ENCODE measurements around the gene TLR1. TPM values are rescaled to one million over a fixed set of nuclear protein-coding genes. Genes with fewer than 3 reads are reported as not detected.

The TLR1 gene
- total RNA-seq: 18.0 TPM
- 1.8 TPM for polyA plus RNA-seq (ENCODE audit: insufficient read depth, low read depth, low replicate concordance)
- long read RNA-seq, donor 1: 0 reads
- long read RNA-seq, donor 2: 0 reads
- long read RNA-seq, donor 3, partial matches to known transcripts: 0 of 2 reads
- long read RNA-seq, donor 3, other reads (novel, unspliced or antisense): 0 of 2 reads
- long read RNA-seq, donor 4: 0 reads
- long read RNA-seq, donor 5: 0 reads
- long read RNA-seq, donor 6: 0 reads
- long read RNA-seq, donor 7, partial matches to known transcripts: 0 of 4 reads
- long read RNA-seq, donor 7, other reads (novel, unspliced or antisense): 3 of 4 reads
- long read RNA-seq, donor 8, partial matches to known transcripts: 0 of 1 reads
- long read RNA-seq, donor 8, other reads (novel, unspliced or antisense): 0 of 1 reads
- long read RNA-seq, donor 9: 0 reads
- long read RNA-seq, donor 10: 0 reads

DNA sequence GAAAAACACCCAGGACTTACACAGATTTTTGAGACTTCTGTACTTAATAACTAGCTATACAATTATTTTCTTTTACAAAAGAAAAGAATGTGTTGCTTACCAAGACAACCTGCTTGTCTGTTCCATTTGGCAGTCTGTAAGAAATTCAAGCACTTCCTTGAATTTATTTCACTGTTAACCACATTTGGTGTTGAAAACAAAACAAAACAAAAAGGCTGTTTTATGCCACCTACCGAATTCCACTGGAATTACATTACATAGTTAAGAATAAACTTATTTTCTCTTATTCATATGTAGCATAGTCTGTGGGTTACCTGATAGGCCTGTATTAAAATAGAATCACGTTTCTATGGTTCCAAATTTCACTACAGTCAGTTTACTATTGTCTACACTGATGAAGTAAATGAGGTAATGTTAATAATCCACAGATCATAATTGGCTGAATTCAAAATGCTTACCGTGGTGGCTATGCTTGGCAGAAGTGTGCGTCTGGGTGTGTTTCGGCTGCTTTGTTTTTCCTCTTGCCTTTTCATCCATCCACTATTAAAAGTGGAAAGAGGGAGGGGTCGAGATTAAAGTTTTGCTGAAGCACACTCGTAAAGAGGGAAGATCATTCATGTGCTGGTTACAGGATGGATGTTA, at the start of gene TLR1:
TSS of gene TLR1 (minus strand) at position 138 of the 642 bp plus-strand sequence. CDS start 5,960 bp downstream, outside the sequence.
- peak; percentile 46 for TF ChIP-seq CTCF (IDR thresholded peaks at IDR 0.05; ENCODE audit: borderline replicate concordance, extremely low read depth, insufficient read depth)
- Histone ChIP-seq H3K4me3 (ENCODE audit: low read length in 3 of 3) (peak within 1 kb of the TSS; percentile 16 to 66 (median 45)), H3K27ac (ENCODE audit: low read depth in 2 of 2, low read length in 2 of 2) (peak within 1 kb of the TSS; percentile 46 to 59), H3K4me1 (ENCODE audit: control insufficient read depth in 2 of 3, insufficient read depth in 2 of 3, low read depth in 1 of 3, low read length in 3 of 3) (peaks cover 0 to 6% (median 3%) of the 10 kb centered on the region in 3 donors), H3K36me3 (ENCODE audit: control insufficient read depth in 2 of 3, insufficient read depth in 3 of 3, low read length in 3 of 3) (peaks cover 0 to 3% (median 0%) of the 10 kb centered on the region in 3 donors), H3K9ac (ENCODE audit: low read length in 3 of 3) (peak within 1 kb of the TSS in 2 of 3 donors; percentile 45 to 55), H3K9me3 (ENCODE audit: control insufficient read depth in 2 of 3, insufficient read depth in 1 of 3, low read length in 3 of 3) (no peaks in the 10 kb centered on the region), H3K27me3 (ENCODE audit: control insufficient read depth, insufficient read depth, low read length) (no peaks in the 10 kb centered on the region)
- intact Hi-C loops (cut with DNase I): no loop called here
- peak; percentile 96 for FAIRE-seq
- peak in 2 of 5 donors; percentile 61 to 78 for DNase-seq

- Histone ChIP-seq H3K27ac (ENCODE audit: low read depth in 2 of 2, low read length in 2 of 2) (no peak overlapping the region), H3K4me1 (ENCODE audit: control insufficient read depth in 2 of 3, insufficient read depth in 2 of 3, low read depth in 1 of 3, low read length in 3 of 3) (no peaks in the 10 kb centered on the region), H3K36me3 (ENCODE audit: control insufficient read depth in 2 of 3, insufficient read depth in 3 of 3, low read length in 3 of 3) (no peaks in the 10 kb centered on the region), H3K9ac (ENCODE audit: low read length in 3 of 3) (no peak overlapping the region), H3K27me3 (ENCODE audit: control insufficient read depth, insufficient read depth, low read length) (no peaks in the 10 kb centered on the region), H3K4me3 (ENCODE audit: low read length in 3 of 3) (no peak overlapping the region), H3K9me3 (ENCODE audit: control insufficient read depth in 2 of 3, insufficient read depth in 1 of 3, low read length in 3 of 3) (no peaks in the 10 kb centered on the region)
- intact Hi-C loops (cut with DNase I): no loop called here
- no peak for FAIRE-seq
- DNase-seq: no peak
- no peak for TF ChIP-seq CTCF (IDR thresholded peaks at IDR 0.05; ENCODE audit: borderline replicate concordance, extremely low read depth, insufficient read depth)
Measured at GRCh38 chr4:38846015-38846414, 41.4 kb upstream of the TLR1 start.

DNA sequence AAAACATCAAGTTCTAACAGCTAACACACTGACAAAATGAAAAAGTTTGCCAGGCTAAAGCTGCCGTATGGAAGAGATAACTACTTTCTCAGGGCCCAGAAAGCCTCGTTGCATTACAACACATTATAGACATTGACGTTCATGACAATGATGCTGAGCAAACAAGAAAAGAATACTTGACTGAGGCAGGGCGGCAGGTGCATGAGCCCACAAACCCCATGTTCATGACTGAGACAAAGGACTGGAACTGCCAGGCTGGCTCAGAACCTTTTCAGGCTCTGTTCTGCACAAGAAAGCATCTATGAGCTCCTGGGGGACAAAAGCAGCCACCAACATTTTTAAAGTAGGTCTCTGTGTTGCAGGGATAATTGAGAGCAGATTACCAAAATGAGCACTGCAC, 38.4 kb upstream of the TLR1 start:
- Histone ChIP-seq H3K27me3 (ENCODE audit: control insufficient read depth, insufficient read depth, low read length) (no peaks in the 10 kb centered on the region), H3K27ac (ENCODE audit: low read depth in 2 of 2, low read length in 2 of 2) (no peak overlapping the region), H3K4me3 (ENCODE audit: low read length in 3 of 3) (no peak overlapping the region), H3K9me3 (ENCODE audit: control insufficient read depth in 2 of 3, insufficient read depth in 1 of 3, low read length in 3 of 3) (no peaks in the 10 kb centered on the region), H3K4me1 (ENCODE audit: control insufficient read depth in 2 of 3, insufficient read depth in 2 of 3, low read depth in 1 of 3, low read length in 3 of 3) (no peaks in the 10 kb centered on the region), H3K36me3 (ENCODE audit: control insufficient read depth in 2 of 3, insufficient read depth in 3 of 3, low read length in 3 of 3) (no peaks in the 10 kb centered on the region), H3K9ac (ENCODE audit: low read length in 3 of 3) (no peak overlapping the region)
- TF ChIP-seq CTCF (IDR thresholded peaks at IDR 0.05; ENCODE audit: borderline replicate concordance, extremely low read depth, insufficient read depth): no peak
- DNase-seq (no peak), FAIRE-seq (no peak)
- intact Hi-C loops (cut with DNase I): no loop called here

Data from kidney (tissue), 22 donors.